IPS-11a (cell line): ENCODE data around the gene PRDM16.

Experiments used
- H3K4me3 ChIP-seq: one replicate; pipeline ENCODE4 v1.5.1; 2013; ENCODE audit warnings: low read depth, low read length, control low read depth

Gene PRDM16

GRCh38 chr1:3434406-3435110, 365.6 kb downstream of the PRDM16 start:
- H3K4me3 ChIP-seq = no peak overlapping the region

- no peak overlapping the region for H3K4me3 ChIP-seq
These were observed 366.7 kb downstream of the PRDM16 start for GRCh38 chr1:3435666-3436065.

GRCh38 chr1:3436451-3436850, 367.4 kb downstream of the PRDM16 start:
- no peak overlapping the region for H3K4me3 ChIP-seq

- H3K4me3 ChIP-seq = no peak overlapping the region
These were observed 367.9 kb downstream of the PRDM16 start for GRCh38 chr1:3436901-3437300.

- H3K4me3 ChIP-seq = no peak overlapping the region
These were observed 369.7 kb downstream of the PRDM16 start for GRCh38 chr1:3438661-3439180.

GRCh38 chr1:3439346-3440299, 370.6 kb downstream of the PRDM16 start:
- H3K4me3 ChIP-seq = no peak overlapping the region

GRCh38 chr1:3440300-3440681, 371.3 kb downstream of the PRDM16 start:
- H3K4me3 ChIP-seq = no peak overlapping the region

- no peak overlapping the region for H3K4me3 ChIP-seq
These were observed 371.9 kb downstream of the PRDM16 start for GRCh38 chr1:3440711-3441409.

GRCh38 chr1:3441410-3441847, 372.4 kb downstream of the PRDM16 start:
- H3K4me3 ChIP-seq = no peak overlapping the region

GRCh38 chr1:3441880-3442279, 372.9 kb downstream of the PRDM16 start:
- H3K4me3 ChIP-seq = no peak overlapping the region

GRCh38 chr1:3442331-3442730, 373.3 kb downstream of the PRDM16 start:
- no peak overlapping the region for H3K4me3 ChIP-seq

GRCh38 chr1:3442901-3443300, 373.9 kb downstream of the PRDM16 start:
- no peak overlapping the region for H3K4me3 ChIP-seq

GRCh38 chr1:3443807-3444206, 374.8 kb downstream of the PRDM16 start:
- no peak overlapping the region for H3K4me3 ChIP-seq

GRCh38 chr1:3444298-3444697, 375.3 kb downstream of the PRDM16 start:
- H3K4me3 ChIP-seq = no peak overlapping the region

GRCh38 chr1:3444736-3445135, 375.7 kb downstream of the PRDM16 start:
- no peak overlapping the region for H3K4me3 ChIP-seq

GRCh38 chr1:3450202-3450863, 381.3 kb downstream of the PRDM16 start:
- H3K4me3 ChIP-seq = no peak overlapping the region

GRCh38 chr1:3450983-3451382, 382.0 kb downstream of the PRDM16 start:
- no peak overlapping the region for H3K4me3 ChIP-seq

- no peak overlapping the region for H3K4me3 ChIP-seq
These were observed 383.2 kb downstream of the PRDM16 start for GRCh38 chr1:3451994-3452865.

- H3K4me3 ChIP-seq = no peak overlapping the region
These were observed 383.8 kb downstream of the PRDM16 start for GRCh38 chr1:3452866-3453175.

- H3K4me3 ChIP-seq = no peak overlapping the region
These were observed 384.3 kb downstream of the PRDM16 start for GRCh38 chr1:3453203-3453761.
